Cardiac fibroblast (primary cell): ENCODE data around the gene ACAD10.
A peak's percentile ranks its signal among the peaks of the same experiment; 100 is the strongest.

ENCODE experiments used
- DNase-seq, 2 donors: peaks; one replicate each; pipeline versions ENCODE4 v3.0.0 to v3.0.0-alpha.2; 2010; ENCODE audit warnings: low read depth in 2 of 2
- H3K4me3 ChIP-seq, 2 donors: replicated peaks in 1 of 2; 1 replicate in 1 of 2; 2 replicates in 1 of 2; pipeline ENCODE4 v1.5.1; 2011; ENCODE audit warnings: low read depth in 2 of 2, low read length in 2 of 2, mild to moderate bottlenecking in 2 of 2, moderate library complexity in 1 of 2
- CTCF ChIP-seq: IDR thresholded peaks from one replicate; pipeline ENCODE4 v1.5.1; 2011; ENCODE audit warnings: low read depth, mild to moderate bottlenecking, low read length, inconsistent platforms

The ACAD10 gene

GRCh38 chr12:111685811-111686573 is at the start of gene ACAD10, which contains the start of gene BRAP:
Gene ACAD10, plus strand, starts transcription at chr12:111686053. Its CDS starts 6,657 bp downstream, at chr12:111692710.
Gene BRAP, minus strand, starts transcription at chr12:111685956. Its CDS starts 164 bp downstream, at chr12:111685792.
- no peak for TF ChIP-seq CTCF

GRCh38 chr12:111636209-111636945 is 49.5 kb upstream of the ACAD10 start:
- TF ChIP-seq CTCF: no peak

More at GRCh38 chr12:111685811-111686573, at the start of gene ACAD10, which contains the start of gene BRAP:
- H3K4me3 ChIP-seq: peak within 1 kb of the TSS; percentile 67 to 89
- peak; percentile 93 to 96 for DNase-seq

GRCh38 chr12:111638556-111638955 is 47.3 kb upstream of the ACAD10 start:
- peak in 1 of 2 donors; percentile 63 for DNase-seq
- H3K4me3 ChIP-seq: no peak overlapping the region
- no peak for TF ChIP-seq CTCF

More at GRCh38 chr12:111636209-111636945, 49.5 kb upstream of the ACAD10 start:
- DNase-seq: peak; percentile 39 to 94
- no peak overlapping the region for H3K4me3 ChIP-seq

- H3K4me3 ChIP-seq: no peak overlapping the region
- no peak for DNase-seq
- TF ChIP-seq CTCF: no peak
These were observed 45.3 kb upstream of the ACAD10 start for GRCh38 chr12:111640506-111640905.

- no peak for TF ChIP-seq CTCF
- DNase-seq: peak in 1 of 2 donors; percentile 42
- no peak overlapping the region for H3K4me3 ChIP-seq
These were observed 43.0 kb upstream of the ACAD10 start for GRCh38 chr12:111642681-111643426.

GRCh38 chr12:111643427-111643826 is 42.4 kb upstream of the ACAD10 start:
- H3K4me3 ChIP-seq: no peak overlapping the region
- no peak for TF ChIP-seq CTCF
- DNase-seq: peak; percentile 28 to 81
